ENCODE results near the gene NEDD4L.

Gene NEDD4L

DNA sequence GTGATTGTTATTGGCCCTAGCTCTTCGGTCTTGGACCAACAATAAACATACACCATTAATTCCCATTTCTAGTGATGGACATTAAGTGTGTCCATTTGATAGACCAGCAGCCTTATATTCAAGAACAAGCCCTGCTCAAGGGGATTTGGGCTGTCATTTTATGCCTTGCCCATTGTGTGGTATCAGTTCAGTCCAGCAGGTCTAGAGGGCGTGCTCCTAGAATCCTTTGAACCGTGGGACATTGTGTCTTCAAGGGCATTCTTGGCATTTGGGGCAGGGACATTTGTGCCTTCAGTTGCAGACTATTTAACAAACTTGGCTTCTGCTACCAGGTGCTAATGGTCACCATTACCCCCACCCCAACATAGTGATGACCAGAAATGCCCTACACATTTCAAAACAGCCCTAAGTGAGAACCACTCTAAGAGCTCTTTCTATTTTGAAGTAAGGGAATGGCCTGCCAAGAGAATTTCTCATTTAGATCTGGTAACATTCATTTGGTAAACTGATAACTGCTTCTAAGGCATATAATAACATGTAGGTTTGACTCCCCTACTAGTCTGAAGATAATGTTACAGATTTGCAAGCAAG lies 300.1 kb downstream of the NEDD4L start:
- no peak for DNase-seq (ENCODE audit: low read depth in 3 of 3)

DNA sequence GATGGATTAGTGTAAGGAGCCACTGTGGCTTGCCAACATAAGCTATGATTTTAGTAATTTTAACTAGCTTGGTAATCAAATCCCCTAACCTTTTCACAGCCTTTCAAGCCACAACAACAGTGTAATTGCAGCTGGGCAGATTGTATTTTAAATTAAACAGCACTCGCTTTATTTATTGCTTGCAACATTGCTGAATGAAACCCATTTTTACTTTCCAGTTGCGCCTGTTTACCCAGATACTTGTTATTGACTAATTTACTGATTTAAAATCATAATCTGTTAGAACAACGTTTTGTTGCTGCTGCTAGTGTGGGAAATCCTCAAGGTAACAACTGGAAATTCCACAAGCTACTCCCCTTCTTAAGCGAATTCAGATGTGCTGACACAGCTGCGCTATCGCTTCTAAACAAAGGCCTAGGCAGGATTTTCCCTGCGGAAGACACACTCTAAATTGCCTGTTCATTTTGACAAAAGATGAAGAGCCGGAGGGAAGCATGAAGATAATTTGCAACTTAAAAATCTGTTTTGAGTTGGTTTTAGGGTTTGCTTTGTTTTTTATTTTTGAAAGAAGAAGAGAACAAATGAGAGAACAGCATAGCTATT lies 300.9 kb downstream of the NEDD4L start:
- DNase-seq (ENCODE audit: low read depth in 3 of 3), result no peak

DNA sequence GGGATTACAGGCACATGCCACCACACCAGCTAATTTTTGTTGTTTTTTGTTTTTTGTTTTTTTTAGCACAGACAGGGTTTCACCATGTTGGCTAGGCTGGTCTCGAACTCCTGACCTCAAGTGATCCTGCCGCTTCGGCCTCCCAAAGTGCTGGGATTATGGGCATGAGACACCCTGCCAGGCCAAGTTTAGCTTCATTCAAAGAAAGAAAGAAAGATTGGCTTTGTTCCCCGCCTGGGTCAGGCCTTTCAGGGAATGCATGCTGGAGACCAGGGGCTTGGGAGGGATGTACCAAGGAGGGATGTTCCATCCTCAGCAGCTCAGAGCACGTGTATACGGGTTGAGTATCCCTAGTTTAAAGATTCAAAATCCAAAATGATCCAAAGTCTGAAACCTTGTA lies 301.8 kb downstream of the NEDD4L start:
- no peak for DNase-seq (ENCODE audit: low read depth in 3 of 3)

DNA sequence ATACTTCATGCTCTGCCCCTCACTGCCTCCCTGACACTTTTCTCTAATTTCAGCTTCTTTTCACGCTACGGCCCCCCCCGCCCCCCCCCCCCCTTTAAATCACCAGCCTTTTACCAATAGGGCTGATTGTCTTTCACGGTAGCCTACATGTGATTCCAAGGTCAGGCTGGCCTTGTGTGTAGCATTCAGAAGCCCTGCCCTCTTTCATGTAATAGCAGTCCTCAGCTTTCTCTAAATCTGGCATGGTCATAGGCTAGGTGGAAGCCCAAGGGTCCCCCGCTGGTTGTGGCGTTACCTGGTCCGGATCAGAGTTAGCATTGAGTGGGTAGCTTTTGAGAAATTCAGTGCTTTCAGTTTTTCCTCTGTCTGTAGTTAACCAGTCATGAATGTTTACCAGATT lies 303.1 kb downstream of the NEDD4L start:
- DNase-seq (ENCODE audit: low read depth in 3 of 3), result no peak

DNA sequence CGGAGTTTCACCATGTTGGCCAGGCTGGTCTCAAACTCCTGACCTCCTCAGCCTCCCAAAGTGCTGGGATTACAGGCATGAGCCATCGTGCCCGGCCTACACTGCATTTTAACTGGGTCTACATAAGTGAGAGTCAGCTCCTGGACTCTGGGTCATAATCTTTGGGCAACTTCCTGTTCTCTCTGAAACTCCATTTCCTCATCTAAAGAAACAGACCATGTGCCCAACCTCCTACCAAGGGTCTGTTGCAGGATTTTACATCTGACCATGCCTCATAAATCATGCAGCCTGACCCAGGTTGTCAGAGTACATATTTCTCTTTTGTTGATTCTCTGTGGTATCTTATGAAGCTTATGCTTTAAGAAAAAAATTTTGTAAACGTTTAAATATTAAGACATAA lies 304.5 kb downstream of the NEDD4L start:
- DNase-seq (ENCODE audit: low read depth in 3 of 3), result no peak

DNA sequence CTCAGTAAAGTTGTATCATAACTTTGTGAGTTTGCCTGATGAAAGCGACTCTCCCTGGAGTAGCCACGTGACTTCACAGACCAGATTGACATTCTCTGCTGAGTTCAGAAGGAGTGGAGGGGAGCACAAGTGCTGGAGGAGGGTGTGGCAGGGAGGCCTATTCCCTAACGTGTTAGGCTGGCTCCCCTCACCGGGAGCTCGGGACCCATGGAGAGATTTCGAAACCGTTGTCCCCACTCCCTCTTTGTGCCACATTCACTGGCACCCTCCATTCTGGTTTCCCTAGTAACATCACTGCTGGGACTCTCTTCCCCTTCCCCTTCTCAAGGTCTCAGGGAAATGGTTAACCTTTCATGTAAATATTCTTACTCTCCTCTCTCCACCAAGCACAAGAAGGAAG lies 304.9 kb downstream of the NEDD4L start:
- DNase-seq (ENCODE audit: low read depth in 3 of 3), result no peak

DNA sequence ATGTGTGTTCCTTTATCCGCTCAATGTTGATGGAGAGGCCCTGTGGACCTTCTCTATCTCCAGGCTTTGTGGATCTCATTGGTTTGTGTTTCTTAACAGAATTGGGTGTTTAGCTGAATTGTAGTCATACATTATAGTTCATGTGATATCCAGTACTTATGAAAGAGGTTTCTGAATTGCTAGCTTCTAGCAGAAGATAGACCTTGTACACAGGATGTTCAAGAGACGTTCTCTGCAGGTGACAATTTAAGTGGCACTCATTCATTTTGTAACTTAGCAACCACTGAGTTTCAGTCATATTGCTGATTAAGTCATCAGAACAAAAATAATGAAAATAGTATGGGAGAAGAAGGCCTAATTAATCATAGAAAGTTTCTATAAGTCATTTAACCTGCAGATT lies 305.6 kb downstream of the NEDD4L start:
- no peak for DNase-seq (ENCODE audit: low read depth in 3 of 3)

DNA sequence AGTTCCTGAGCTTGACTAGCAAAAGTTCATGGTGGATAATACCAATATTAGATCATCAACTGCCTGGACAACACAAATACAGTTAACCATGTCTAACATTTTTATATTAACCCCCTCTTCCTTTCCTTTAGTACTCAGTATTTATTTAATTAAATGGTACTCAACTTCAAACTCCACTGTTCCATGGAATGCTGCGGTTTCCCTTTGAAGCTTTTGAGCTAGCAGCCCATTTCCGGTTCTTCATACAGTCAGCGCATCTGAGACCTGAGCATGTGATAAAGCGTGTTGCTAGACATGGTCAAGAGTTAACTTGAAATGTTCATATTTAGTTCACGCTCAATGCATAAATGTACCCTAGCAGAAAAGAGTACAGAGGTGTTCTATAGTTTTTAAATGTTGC lies 306.5 kb downstream of the NEDD4L start:
- DNase-seq (ENCODE audit: low read depth in 3 of 3), result no peak

DNA sequence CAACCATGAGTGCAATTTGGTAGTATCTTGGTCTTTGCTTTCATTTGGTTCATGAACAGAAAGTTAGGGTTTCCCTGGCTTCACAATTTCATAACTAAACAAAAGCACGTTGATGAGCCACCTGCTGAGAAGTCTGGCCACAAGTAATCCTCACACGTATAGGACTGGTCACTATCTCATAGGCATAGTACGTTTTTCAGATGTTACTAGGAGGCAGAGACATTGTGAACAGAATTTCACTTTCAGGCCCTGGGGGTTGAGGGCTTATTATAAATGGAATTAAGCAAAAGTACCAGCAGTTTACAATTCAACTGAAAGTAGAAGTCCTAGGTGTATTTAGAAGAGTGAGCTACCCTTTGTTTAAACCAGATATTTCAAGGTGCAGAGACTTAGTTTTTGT lies 307.8 kb downstream of the NEDD4L start:
- DNase-seq (ENCODE audit: low read depth in 3 of 3), result no peak

DNA sequence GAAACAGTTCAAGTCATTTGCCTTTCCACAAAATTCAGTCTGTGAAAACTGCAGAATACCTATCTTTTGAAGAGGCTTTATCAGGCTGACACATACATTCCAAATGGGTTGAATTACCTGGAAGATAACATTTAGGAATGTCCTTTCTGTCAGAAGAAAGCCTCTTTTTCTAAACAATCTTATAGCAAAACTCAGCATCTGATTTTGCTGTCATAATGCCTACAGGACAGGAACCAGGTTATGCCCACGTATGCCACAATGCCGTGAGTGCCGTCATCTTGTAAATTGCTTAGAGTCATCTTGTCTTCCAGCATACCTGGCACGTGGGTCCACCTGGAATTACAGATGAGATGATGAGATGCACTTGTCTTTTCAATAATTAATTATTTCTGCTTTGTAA lies 309.6 kb downstream of the NEDD4L start:
- no peak for DNase-seq (ENCODE audit: low read depth in 3 of 3)

DNA sequence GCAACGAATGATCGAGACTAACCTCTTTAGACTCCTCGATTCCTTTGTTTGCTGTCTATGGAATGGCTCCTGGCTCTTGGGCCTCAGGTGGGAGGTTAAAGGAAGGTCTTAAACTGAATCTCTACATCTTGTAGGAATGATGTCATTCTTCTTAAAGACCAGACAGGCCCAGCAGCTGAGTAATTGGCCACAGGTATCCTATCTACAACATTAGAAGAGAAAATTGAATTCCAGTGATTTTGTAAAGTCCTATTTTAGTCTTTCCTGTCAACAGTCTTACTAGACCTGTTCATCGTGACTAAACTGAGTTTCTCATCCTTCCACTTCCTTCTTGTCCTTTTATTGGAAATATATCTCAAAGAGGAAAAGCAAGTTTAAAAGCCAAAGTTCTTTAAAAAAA lies 310.0 kb downstream of the NEDD4L start:
- DNase-seq (ENCODE audit: low read depth in 3 of 3), result no peak

DNA sequence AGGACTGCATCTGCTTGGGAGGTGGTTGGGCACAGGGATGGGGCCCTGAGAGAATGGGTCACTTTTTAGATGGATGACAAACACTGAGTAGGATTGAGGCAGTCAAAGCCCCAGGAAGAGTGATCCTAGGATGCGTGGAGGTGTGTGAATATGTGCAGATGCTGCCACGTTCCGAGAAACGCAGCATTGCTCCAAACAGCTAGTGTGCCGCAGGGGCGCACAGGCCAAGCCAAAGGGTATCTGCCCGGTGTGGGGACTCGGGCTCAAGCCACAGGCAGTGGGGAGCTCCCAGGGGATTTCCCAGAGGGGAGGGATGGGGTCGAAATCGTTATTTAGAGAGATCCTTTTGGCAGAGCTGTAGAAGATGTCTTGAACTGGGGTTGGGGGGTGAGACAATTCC lies 310.8 kb downstream of the NEDD4L start:
- DNase-seq (ENCODE audit: low read depth in 3 of 3), result no peak

DNA sequence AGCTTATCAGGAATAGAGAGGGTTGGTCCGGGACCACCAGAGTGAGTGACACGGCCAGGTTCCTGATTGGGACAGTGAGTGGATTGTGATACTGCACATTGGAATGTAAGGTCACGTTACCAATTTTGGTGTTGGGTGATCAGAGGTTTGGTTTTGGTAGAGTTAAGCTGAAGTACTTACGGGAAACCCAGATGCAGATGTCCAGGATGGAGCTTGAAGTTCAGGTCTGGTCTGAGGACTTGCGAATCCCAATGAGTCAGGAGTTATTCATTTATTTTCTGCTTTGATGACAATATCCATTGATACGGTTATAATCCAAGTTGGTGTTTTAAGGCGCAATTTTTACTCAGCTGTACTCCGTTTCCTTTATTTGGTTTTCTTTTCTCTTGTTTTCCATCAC lies 311.2 kb downstream of the NEDD4L start:
- DNase-seq (ENCODE audit: low read depth in 3 of 3), result no peak

DNA sequence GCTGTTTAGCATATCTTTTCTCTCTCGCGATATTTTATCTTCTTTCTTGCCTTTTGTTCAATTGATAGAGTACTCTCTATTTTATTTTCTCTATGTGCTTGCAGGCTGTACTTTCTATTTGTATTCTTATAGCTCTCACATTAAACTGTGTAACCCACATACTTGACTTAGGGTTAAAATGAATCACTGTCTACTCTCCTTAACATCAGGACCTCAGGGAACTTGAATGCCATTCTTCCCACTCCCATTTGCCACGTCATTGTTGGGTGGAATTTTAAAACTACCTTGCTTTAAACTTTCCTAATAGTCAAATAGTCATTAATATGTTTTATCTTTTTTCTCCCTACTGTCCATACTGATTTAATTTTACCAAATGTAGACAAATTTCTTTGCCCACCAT lies 315.2 kb downstream of the NEDD4L start:
- DNase-seq (ENCODE audit: low read depth in 3 of 3), result no peak

DNA sequence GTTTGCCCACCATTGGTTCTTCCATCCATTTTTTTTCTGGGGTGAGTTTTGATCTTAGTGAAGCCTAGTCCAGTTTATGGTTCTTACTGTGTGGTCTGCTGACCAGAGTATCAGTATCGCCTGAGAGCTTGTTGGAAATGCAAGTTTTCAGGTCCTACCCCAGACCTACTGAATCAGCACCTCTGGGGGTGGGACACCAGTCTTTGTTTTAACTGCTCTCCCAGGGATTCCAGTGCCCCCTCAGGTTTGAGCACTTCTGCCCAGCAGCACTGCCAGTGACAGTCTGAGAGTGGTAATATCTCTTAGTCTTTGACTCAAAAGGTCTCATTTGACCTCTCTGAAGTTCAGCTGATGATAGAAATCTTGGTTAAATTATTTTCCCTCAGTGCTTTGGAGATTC lies 315.6 kb downstream of the NEDD4L start:
- no peak for DNase-seq (ENCODE audit: low read depth in 3 of 3)

DNA sequence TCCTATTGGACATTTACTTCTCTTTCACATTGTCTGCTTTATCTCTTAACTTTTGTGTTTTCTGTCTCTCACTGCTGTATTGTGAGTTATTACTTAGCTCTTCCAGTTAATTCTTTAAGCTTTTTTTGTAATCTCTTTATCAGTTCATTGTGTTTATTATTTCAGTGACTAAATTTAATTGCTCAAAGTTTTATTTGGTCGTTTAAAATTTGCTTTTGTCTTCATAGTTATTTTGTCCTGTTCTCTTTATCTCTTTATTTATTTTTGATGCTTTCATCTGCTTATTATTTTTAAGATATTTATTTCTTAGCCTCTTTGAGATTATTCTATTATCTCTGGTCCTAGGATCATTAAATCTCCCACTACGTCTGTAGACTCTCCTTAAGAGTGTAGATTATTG lies 316.3 kb downstream of the NEDD4L start:
- DNase-seq (ENCODE audit: low read depth in 3 of 3), result no peak

DNA sequence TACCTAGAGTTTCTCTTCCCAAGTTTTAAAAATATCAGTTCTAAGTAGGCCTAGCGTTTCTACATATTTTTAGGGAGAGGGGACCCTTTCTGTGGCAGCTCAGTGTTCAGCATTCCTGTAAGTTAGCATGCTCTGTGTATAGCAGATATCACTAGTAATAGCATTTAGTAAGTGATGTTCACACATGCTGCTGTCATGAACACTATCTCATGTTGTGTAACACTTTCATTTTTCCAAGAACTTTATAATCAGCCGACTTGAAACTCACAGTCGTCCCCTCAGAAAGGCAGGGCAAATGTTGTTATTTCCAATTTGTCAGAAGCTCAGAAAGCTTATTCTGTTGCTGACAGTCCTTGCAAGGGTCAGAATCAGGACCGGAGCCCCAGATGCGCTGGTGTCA lies 317.2 kb downstream of the NEDD4L start:
- no peak for DNase-seq (ENCODE audit: low read depth in 3 of 3)

DNA sequence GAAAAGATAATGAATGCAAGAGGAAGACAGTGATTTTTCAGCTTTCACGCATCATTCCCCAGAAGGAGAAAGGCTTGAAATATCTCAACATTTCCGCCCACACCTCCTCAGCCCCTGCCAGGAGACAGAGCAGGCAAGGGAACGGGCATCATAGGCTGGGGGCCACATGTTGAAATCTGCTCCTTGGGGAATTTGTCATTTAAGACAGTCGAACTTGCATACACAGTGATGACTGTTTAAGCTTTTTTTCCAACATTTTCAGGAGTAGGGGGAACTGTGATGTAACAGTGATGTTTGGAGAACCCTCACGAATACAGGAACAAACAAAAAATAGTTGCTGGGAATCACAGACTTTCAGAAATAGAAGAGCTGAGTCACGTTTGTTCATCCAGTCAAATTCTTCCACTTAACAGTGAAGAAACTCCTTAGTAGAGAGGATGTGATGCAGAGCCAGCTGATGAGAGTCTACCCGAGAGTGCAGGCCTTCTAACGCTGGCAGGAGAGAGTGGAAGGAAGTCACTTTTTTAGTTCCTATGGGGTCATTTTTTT lies 318.1 kb downstream of the NEDD4L start:
- no peak for DNase-seq (ENCODE audit: low read depth in 3 of 3)

DNA sequence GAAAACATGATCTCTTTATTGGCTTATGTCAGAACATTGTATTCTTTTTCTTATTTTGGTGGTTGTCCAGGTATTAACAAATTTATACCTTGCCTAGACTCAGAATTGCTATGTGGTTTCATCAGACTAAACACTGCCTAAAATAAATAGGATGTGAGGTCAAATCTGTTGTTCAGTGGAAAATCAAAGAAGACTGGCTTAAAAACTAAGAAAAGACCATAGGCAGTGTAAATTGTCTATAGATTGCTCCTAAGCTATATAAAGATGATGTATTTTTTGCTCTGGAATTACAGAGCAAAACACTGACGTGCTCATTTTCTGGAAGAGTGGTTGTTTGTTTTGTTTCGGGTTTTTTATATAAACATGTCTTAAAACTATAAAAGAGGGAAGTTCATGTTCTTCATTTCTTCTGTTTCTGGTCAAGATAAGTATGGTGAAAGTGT lies 318.8 kb downstream of the NEDD4L start:
- DNase-seq (ENCODE audit: low read depth in 3 of 3), result no peak

DNA sequence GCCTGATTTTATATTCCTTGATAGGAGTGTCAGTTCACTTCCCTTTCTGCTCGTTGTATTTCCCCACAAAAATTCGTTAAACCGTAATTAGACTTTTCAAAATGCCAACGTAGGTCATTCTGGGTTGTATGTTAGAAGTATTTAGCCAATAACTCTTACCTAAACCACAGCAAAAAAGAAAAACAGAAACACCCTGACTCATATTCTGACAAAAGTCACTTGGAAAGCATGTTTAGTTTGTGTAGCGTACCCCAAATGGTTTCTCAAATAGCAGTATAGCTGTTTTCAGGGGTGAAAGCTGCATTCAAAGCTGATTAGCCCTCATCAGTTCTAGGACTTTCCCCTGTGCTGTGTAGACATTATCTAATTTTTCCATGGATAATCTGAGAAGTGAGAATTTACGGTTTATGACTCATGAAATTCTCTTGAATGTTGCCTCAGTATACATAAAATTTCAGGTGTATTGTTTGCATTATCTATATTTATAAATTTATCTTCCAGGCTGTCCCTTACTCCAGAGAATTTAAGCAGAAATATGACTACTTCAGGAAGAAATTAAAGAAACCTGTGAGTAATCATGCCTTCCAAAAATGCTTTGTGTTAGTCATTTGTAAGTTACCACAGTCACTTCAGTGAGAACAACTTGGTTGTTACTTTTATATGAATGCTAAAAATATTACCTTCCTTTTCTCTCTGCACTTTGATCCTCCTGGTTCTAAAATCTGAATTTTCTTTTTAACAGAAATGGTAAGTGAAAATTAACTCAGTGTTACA lies 319.9 kb downstream of the NEDD4L start:
- DNase-seq (ENCODE audit: low read depth in 3 of 3), result no peak

DNA sequence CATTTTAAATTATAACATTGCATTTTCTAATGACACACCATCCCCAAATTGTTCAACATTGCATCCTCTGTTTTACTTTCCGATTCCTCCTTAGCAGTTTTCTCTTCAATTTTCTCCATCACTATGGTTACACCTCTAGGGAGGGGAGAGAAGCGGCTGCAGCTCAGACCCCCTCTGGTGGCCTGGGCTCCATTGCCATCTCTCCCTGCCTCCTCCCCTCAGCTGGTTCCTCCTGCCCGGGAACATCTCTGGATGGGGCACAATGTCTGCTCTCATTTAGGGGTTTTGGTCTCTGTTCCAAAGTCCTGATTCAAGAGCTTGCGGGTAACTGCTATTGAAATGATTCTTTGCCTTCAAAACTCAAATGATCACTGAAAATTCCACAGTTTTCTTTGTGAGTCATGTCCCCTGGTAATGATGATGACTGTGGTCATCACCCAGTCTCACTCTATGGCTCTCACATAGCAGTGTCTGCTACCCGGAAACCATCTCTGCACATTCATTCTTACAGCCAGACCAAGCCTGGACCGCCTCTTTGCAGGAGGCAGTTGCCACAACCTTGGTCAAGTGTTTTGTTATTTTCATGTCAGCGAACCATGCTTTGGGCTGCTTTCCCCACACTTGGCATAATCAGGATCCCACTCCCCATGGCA lies 321.0 kb downstream of the NEDD4L start:
- DNase-seq (ENCODE audit: low read depth in 3 of 3), result no peak

DNA sequence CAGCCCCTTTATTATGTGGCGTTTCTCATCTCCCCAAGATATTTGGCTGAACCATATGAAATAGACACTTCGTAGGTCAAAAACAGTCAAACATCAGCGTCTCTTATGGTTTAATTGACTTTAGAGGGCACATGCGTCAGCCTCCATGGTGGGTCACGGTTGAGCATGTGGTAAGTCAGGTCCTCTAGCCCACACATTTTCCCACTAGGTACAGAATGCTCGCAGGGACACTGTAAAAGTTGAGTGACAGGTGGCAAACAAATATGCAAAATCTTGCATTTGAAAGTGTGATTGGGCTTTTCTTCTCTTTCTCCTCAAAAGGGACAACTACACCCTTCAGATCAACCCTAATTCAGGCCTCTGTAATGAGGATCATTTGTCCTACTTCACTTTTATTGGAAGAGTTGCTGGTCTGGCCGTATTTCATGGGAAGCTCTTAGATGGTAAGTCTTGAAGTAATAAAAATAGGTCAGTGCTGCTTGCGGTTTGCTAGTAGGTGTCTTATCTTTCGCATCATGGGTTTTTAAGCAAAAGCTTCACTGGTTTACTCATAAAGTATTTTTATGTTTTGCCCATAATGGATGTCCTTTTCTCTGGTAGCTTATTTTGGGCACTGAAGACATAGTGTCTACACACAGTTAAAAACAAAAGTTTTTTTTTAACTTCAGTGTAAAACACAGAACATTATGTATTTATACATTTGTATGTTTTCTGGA lies 323.6 kb downstream of the NEDD4L start:
- no peak for DNase-seq (ENCODE audit: low read depth in 3 of 3)

Measured in stimulated activated CD4-positive, alpha-beta T cell treated with anti-CD3 and anti-CD28 coated beads, TNF-alpha, amount 100 ng/mL, for 24 hours (primary cell).